GM13976 (cell line): ENCODE measurements around the gene SMARCA5.

Experiments
- DNase-seq: peaks from one replicate; pipeline ENCODE4 v3.0.0; 2012; ENCODE audit warnings: low spot score
- in situ Hi-C: fragments of 300-500 bp; cut with MboI; formaldehyde crosslinking; loops from one replicate; pipeline ENCODE4 v1.12.0; 2022; ENCODE audit warnings: low sequenced_read_pairs, mixed read lengths, inconsistent platforms; ENCODE audit not compliant: unreplicated experiment
- TF ChIP-seq, protein P1 (sequence below): IDR thresholded peaks from 2 replicates; pipeline ENCODE4 v1.5.1; 2012; ENCODE audit warnings: borderline replicate concordance, mild to moderate bottlenecking; ENCODE audit not compliant: insufficient read depth; ENCODE audit errors: extremely low read depth, missing control alignments, control extremely low read depth

SMARCA5 gene

DNA sequence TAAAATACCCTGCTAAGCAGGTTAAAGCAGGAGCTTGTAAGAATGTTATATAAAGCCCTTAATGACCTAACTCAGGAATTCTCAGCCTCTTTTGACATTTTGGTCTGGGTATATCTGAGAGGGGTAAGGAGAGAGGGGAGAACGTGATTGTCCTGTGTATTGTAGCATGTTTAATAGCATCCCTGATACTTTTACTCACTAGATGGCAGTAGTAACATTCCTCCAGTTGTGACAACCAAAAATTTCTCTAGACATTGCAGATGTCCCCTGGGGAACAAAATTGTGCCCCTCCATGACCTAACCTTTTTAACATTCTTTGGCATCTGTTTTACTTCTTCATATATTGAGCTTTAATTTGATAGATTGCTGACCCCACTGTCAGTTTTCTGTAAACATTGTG, 17.9 kb downstream of the SMARCA5 start:
- TF ChIP-seq, protein P1, sequence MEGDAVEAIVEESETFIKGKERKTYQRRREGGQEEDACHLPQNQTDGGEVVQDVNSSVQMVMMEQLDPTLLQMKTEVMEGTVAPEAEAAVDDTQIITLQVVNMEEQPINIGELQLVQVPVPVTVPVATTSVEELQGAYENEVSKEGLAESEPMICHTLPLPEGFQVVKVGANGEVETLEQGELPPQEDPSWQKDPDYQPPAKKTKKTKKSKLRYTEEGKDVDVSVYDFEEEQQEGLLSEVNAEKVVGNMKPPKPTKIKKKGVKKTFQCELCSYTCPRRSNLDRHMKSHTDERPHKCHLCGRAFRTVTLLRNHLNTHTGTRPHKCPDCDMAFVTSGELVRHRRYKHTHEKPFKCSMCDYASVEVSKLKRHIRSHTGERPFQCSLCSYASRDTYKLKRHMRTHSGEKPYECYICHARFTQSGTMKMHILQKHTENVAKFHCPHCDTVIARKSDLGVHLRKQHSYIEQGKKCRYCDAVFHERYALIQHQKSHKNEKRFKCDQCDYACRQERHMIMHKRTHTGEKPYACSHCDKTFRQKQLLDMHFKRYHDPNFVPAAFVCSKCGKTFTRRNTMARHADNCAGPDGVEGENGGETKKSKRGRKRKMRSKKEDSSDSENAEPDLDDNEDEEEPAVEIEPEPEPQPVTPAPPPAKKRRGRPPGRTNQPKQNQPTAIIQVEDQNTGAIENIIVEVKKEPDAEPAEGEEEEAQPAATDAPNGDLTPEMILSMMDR, result no peak
- in situ Hi-C loops, result no loop called here
- DNase-seq, result no peak

DNA sequence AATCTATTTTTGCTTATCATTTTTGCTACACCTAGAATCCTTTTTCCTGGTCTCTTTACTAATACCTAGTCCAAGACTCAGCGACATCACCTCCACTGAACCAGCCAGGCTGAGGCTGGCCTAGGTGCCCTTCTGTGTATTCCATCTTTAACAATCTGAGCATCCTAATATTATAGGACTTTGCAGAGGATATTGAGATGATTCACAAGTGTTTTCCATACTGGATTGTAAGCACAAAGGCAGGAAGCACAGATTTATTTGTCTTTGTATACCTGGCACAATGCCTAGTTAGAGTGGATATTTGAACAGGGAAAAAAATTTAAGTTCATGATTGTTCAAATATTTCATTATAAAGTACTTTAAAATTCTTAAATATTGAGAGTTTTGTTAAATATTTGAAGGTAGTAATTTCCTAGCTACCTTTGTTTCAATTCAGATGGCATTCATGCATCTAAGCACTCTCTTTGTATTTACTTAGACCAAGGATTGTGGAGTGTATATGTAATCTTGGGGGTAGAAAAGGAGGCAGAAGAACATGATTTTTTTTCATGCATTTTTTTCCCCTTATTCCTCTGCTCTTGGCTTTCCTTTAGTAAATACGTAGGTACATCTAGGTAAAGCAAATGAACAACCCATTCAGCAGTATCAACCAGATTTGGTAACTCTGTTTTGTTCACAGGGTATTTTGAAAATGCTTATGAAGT, 18.4 kb downstream of the SMARCA5 start:
- TF ChIP-seq, protein P1, result no peak
- in situ Hi-C loops, result no loop called here
- DNase-seq, result no peak

DNA sequence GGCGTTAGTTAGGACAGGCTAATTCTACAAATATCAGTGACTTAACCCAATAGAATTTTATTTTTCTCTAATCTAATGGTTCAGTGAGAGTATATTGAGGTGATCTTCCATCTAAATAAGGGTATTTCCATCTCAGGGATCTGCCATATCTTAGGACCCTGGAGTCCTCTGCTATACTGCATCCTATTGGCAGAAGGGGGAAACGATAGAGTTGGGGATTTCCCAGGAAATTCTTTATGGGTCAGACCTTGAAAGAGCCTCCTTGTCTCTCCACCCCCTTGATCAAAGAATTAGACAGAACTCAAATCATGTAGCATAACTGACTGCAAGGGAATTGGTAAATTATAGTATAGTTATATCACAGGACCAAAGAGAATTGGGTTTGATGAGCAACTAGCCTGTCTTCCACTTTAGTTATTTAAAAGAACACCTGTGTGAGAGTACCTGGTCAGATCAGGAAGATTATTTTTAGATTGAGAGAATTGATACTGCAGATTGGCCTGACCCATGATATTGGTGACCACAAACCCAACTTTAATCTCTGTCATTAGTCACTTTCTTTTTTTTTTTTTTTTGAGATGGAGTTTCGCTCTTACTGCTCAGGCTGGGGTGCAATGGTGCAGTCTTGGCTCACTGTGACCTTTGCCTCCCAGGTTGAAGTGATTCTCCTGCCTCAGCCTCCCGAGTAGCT, 25.6 kb downstream of the SMARCA5 start:
- TF ChIP-seq, protein P1, result no peak
- in situ Hi-C loops, result no loop called here
- no peak for DNase-seq

DNA sequence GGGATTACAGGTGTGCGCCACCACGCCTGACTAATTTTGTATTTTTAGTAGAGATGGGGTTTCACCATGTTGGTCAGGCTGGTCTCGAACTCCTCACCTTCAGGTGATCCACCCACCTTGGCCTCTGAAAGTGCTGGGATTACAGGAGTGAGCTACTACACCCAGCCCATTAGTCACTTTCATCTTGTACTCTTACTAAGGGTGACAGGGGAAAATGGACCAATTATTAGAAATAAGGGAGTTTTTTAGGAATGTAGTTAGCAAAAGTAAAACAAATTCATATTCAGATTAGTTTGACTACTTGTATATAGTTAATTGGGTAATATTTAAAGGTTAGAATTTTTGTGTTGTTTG, 26.1 kb downstream of the SMARCA5 start:
- in situ Hi-C loops, result no loop called here
- TF ChIP-seq, protein P1, result no peak
- no peak for DNase-seq

DNA sequence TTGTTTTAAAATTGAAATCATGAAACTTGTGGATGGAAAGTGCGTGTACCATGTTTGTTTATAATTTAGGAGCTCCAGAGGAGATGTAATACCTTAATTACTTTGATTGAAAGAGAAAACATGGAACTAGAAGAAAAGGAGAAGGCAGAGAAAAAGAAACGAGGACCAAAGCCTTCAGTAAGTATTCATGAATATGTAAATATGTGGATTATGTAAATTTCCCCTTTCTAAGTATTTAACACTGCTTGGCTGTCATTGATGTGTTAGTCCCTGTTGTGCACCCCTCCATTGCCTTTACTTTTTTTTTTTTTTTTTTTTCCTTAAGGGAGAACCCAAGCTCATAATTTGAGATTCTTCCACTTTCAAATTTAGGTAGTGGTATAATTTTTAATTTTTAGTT, 36.4 kb downstream of the SMARCA5 start:
- in situ Hi-C loops, result loop anchor here (25.0 kb wide), 1 partner anchor 362 kb away; the partner anchor contains the start of gene GYPE
- DNase-seq, result no peak
- TF ChIP-seq, protein P1, result no peak

DNA sequence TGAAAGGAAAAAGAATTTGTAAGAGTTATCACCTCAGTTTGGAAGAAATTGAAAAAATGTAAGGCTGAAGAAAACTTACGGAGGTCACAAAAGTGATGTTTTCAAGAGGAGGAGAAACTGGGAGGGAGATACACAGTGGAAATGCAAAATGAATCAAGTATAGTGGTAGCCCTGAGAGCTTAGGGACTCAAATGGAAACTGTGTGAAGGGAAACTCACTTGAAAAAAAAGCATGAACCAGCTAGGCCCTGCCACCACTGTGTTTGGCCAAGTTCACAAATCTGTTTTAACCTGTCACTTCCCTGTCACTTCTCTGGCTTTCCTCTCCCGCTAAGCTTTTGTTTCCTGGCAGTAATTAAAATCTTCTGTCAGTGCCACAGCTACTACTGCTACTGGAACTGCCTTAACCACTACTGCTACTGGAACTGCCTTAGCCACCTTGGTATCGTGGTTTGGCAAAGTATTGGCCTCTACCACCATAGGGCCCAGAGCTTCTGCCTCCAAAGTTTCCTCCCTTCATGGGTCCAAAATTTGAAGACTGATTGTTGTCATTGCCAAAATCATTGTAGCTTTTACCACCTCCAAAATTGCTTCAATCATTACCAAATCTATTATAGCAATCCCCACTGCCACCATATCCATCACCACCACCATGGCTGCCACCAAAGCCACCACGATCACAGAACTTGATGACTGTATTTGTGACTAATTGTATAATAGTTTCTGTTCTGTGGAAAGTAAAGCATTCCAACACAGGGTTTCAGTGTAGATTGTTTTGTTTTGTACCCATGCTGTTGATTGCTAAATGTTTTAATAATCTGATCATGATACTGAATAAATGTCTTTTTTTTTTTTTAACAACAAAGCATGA, 41.5 kb downstream of the SMARCA5 start:
- in situ Hi-C loops, result loop anchor here (25.0 kb wide), 1 partner anchor 357 kb away; the partner anchor contains the start of gene GYPE
- TF ChIP-seq, protein P1, result no peak
- DNase-seq, result peak; percentile 34
